Stimulated activated CD8-positive, alpha-beta memory T cell treated with anti-CD3 and anti-CD28 coated beads, Interleukin-15, amount 100 ng/mL, for 24 hours (primary cell): ENCODE measurements around the gene GJC1.

ENCODE experiments used
- DNase-seq: peaks from one replicate; pipeline ENCODE4 v3.0.0-alpha.2; 2020; ENCODE audit warnings: low read depth

GJC1 gene

DNA sequence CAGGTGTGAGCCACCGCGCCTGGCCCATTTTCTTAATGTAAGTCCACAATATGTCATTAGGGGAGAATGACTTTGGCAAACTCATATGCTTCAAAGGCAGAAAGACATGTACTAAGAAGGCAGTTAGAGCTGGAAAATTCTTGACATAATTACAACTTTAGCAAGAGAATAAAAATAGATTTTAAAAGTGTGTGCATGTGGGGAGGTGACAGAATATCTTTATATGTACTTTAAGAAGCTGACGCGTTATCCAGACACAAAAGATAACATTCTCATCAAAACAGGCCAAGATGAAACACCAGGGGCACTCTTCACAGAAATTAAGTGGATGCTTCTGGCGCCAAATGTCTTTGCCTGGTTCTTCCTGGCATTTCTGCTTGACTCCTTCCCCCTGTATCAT lies 28.2 kb downstream of the GJC1 start:
- DNase-seq, result no peak

DNA sequence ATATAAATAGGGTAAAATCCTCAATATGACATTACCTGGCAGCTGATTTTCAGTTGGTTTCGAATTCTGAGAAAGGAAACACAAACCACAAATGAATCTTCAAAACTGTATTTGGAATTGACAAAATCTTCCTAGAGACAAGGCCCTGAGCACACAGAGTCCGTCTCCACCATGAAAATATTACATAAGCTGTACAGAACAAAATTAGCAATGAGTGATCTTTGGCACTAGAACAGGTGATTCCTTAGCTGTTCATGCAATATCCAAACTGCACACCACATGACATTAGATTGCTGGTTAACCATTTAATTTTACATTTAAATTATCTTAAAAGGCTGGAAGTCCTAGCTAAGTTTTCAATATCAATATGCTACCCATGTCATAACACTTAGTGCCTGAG lies 31.7 kb downstream of the GJC1 start:
- DNase-seq, result no peak

DNA sequence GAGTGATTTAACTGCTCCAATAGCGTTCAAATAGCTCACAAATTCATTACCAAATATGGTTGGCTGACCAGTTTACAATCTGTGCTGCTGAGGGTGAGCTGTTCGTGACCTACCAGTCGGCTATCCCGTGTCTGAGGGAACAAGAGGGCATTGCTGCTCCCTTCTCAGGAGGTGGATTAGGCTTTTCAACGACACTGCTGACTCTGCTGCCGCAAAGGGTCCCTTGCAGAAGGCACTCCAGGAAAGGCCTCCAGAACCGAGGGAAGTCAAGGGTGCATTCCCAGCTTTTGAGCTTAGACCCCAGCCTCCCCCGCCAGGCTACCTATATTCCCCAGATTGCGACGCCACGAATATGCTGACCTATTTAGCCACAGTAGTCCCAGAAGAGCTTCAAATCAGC lies 32.3 kb downstream of the GJC1 start:
- no peak for DNase-seq

DNA sequence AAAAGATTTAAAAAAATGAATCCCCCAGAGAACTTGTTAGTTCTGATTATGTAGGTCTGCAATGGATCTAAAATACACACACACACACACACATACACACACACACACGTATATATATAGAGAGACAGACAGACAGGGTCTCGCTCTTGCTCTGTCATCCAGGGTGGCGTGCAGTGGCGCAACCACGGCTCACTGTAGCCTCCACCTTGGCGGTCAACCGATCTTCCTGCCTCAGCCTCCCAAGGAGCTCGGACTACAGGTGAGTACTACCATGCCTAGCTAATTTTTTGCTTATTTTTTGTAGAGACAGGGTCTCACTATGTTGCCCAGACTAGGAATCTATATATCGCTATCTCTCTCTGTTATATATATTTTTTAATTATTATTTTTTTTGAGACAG lies 33.4 kb downstream of the GJC1 start:
- DNase-seq, result no peak

DNA sequence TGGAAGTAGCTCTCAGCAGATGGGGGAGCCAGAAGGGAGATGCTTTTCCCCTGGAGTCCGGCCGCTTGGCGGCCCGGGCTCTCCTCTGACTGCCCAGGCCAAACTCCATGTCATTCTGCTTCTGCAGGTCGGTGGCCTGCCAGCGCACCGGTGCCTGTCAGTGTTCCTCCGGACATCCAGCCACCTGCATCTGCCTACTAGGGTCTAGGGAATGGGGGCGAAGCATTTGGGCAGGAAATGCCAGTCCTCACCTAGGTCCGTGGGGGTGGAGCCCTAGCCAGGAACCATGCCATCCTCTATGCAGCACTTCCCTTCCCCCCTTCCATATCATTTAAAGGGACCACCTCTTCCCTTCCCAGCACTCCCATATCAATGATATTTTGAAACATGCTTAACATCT lies 34.2 kb downstream of the GJC1 start:
- no peak for DNase-seq

DNA sequence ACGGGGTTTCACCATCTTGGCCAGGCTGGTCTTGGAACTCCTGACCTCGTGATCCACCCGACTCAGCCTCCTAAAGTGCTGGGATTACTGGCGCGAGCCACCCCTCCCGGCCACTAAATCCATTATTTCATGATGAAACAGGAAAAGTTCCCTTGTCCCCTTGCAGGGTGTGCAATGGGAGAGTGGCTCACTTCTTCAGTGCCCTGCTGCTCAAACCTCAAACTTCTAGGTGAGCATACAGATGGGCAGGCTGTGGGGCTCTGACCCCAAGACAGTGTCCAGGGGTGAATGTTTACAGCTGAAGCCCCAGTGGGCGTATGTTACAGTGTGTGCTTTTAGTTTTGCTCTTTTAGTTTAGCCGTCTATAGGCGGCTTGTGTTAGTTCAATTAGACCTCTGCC lies 34.7 kb downstream of the GJC1 start:
- DNase-seq, result no peak

DNA sequence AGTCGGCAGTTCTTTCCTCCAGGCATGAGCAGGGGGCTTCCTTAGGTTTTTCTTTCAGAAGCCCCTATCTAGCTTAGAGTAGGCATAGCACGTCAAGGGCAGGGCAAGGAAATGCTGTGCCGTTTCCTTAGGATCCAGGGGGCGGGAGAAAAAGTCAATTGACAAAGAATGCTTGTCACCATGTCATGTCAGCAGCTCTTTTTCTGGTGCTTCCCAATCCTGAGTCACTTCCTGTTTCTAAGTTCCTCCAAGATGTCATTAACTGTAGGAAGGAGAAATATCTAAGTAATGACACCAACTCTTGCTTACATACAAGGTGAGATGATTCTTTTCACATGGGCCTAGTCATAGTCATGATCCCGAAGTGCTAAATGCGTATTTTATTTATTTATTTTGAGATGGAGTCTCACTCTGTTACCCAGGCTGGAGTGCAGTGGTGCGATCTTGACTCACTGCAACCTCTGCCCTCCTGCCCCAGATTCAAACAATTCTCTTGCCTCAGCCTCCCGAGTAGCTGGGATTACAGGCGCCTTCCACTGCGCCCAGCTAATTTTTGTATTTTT lies 35.2 kb downstream of the GJC1 start:
- no peak for DNase-seq

DNA sequence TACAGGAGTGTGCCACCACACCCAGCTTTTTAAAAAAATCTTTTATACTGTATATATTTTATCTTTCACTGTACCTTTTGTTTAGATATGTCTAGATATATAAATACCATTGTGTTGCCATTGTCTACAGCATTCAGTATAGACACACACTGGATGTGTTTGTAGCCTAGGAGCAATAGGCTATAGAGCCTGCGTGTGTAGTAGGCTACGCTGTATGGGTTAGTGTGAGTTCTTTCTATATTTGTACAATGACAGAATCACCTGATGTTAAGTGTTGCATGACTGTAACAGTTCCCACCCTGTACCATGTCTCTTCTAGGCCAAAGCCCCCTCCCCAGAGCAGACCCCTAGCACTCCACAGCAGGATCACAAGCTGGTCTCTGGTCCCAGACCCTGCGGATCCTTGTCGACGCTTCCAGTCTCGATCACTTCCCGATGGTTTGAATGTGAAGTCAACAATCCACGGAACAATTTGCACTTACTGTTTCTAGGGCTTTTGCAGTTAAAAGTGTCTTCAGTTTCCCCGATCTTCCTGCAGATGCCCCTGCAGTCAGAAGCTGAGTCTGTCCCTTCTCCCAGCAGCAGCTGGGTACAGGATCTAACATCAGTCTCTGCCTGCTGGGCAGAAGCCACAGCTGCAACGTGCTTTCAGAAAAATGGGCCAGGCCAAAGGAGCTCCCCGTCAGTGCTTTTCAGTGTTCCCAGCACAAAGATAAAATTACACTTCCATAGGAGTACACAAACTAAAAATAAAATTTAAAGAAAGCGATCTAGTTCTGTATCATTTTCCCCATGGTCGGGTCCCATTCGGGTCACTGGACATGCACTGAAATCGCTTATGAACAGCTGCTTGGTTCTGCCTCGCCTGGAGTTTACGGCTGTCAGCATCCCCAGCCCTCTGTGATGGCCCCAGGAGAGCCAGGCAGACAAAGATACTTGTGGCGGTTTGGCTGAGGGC lies 35.9 kb downstream of the GJC1 start:
- no peak for DNase-seq

DNA sequence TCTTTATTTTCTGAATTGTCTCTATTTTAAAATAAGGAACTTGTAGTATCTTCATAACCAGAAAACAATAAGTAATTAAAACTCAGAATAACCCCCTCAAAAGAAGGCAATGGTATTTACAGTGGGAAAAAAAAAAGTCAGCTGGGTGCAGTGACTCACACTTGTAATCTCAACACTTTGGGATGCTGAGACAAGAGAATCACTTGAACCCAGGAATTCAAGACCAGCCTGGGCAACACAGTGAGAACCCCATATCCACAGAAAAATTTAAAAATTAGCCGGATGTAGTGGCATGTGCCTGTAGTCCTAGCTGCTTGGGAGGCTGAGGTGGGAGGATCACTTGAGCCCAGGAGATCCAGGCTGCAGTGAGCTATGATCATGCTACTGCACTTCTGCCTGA lies 37.8 kb downstream of the GJC1 start:
- no peak for DNase-seq

DNA sequence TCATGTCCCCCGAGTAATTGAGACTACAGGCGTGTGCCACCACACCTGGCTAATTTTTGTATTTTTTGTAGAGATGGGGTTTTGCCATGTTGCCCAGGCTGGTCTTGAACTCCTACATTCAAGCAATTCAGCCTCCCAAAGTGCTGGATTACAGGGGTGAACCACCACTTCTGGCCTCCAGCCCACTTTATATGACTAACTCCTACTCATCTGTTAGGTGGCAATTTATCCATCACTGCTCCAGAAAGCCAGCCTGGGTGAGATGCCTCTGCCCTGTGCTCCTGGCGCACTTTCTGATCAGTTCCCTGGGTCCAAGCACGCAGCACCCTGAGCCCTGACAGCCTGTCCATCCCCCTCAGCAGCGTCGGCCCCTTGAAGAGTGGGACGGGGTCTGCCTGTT lies 41.9 kb downstream of the GJC1 start:
- DNase-seq, result no peak

DNA sequence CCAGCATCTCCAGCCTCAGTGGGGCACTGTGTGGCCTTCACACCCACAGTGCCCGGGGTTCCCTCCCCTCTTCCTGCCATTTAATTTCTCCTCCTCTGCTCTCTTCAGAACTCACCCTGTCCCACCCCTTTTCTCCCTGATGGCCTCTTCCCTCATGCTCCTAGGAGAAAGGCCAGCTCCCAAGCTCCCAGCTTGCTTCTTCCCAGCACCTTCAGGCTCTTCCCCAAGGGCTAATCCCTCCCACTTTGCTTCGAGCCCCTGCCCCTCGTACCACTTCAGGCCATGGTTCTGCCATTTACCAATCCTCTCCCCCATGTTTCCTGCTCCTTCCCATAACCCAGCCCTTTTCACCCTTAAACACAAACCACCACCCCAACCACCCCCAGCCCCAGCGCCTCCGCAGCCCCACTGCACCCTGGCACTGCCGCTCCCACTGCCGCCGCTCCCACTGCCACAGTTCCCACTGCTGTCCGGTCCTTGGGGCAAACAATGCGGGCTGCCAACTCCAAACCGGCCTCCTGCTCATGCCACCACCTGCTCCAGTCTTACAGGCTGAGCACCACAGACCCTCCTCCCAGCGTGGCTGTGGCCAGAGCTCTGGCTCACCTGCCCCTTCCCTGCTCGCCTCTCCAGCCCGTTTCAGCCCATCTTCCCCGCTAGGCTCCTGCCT lies 42.7 kb downstream of the GJC1 start:
- DNase-seq, result no peak

DNA sequence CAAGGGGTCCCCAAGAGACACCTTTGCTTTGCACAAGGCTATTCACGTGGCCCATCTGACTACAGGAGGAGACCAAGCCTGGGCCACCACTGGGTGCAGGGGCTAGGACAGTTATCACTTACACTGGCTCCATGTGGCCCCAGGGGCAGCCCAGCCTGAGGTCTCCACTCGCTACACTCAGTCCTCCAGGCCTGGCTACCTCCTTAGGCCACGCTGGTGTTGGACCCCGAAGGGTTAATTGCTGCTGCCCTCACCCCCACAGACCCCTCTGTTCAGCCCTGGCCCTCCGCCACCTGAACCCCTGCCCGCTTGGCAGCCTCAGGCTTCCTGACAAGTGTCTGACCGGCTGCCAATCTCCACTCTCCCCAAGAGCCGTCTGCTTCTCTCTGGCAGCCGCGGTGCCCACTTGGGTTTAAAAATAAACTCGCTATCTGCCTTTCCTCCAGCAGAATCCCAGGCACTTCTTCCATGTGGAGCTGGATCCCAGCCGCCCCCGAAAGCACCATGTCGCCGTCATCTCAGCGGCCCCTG lies 43.5 kb downstream of the GJC1 start:
- DNase-seq, result no peak

DNA sequence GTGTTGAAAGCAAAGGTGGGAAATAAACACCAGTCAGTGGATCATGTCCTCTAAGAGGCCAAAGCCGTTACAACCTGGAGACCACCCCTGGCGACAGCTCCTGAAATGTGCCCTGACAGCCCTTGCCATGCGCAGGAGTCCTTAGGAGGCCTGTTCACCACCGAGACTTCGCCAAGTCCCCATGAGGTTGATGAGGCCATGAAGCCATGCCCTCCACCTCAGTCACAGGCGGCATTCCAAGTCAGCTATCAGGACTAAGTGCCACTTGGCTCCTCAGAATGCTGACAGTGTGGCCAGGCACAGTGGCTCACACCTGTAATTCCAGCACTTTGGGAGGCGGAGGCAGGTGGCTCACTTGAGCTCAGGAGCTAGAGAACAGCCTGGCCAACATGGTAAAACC lies 44.2 kb downstream of the GJC1 start:
- DNase-seq, result no peak

DNA sequence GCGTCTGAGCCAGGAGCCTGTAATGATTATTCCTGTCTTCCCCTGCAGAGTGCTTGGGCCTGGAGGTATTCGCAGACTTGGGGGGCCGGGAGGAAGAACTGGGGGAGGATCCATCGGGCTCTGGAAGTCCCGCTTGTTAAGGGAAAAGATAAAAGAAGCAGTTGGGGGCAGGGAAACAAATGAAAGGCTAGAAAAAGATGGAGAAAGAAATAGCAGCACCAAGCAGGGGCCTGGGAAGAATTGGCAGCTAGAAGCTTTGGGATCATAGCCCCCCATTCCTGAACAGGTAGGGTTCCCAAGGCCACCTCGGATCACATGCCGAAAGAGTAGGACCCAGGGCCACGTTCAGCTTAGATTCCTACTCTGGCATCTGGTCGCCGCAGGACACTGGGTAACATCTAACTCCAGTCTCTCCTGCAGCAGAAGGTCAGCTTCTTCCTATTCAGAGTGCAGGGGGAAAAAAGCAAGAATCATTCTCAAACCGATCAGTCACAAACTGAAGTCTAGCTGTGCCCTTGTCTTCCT lies 47.7 kb downstream of the GJC1 start:
- no peak for DNase-seq

DNA sequence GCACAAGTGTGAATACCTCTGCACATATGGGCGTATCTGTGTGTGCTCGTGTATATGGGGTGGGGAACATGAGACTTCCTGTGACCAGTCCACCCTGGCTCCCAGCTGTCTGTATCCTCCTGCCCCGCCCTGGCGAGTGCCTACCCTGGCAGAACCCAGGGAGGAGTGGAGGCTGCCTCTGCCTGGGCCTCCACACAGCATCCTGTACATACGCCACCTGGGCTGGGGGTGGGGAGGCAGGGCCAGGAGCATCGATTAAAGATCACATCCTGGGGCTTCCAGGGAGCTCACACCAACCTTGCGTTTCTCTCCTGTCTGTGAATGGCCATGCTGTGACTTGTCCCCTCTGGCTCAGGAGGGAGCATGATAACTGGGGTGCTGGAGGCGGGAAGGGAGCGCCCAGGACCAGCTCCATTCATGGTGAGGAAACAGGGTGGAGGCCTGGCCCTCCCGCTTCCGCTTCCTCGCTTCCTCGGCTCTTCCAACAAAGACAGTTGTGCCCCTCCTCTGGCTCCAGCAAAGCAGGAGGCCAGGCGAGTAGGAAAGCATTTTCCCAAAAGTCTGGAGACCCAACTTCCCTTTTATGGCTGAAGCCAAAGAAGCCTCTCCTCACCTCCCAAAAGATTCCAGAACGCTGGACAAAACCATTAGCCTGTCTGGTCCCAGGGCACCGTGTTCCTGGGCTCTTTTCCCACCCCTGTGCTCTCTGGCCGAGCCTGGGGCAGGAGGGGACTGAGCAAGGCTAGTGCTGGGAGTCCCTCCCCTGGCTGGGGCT lies 48.3 kb downstream of the GJC1 start:
- DNase-seq, result no peak

DNA sequence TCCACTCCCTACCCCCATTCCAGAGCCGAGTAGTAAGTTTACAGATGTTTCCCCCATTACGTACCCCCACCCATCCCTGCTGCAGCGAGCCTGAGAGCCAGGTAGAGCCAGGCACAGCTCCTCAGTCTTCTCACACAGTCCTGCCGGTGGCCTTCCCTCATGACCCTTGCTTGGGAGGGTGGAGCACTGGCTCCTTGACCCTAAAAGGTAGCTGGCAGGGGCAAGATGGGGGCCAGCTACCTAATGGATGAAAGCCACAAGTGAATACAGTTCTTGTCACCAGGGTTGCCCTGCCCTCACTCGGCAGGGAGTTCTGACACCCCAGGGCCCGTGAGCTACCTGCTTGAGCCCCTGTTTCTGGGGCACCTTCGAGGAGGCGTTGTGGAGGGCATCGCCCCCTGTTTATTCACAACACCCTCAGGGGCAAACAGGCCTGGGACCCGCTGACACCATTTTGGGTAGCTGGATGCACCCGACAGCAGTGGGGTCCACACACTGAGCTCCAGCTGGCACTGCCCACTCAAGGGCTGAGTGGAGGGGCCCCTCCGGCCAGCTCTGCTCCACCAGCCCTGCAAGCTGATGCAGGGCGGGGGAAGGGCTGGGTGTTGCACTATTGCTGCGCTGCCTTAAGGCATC lies 49.1 kb downstream of the GJC1 start:
- DNase-seq, result no peak

DNA sequence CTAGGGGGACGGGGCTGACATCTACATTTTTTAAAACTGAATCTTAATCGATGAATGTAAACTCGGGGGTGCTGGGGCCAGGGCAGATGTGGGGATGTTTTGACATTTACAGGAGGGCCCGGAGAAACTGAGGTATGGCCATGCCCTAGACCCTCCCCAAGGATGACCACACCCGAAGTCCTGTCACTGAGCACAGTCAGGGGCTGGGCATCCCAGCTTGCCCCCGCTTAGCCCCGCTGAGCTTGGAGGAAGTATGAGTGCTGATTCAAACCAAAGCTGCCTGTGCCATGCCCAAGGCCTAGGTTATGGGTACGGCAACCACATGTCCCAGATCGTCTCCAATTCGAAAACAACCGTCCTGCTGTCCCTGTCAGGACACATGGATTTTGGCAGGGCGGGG lies 49.9 kb downstream of the GJC1 start:
- DNase-seq, result no peak

DNA sequence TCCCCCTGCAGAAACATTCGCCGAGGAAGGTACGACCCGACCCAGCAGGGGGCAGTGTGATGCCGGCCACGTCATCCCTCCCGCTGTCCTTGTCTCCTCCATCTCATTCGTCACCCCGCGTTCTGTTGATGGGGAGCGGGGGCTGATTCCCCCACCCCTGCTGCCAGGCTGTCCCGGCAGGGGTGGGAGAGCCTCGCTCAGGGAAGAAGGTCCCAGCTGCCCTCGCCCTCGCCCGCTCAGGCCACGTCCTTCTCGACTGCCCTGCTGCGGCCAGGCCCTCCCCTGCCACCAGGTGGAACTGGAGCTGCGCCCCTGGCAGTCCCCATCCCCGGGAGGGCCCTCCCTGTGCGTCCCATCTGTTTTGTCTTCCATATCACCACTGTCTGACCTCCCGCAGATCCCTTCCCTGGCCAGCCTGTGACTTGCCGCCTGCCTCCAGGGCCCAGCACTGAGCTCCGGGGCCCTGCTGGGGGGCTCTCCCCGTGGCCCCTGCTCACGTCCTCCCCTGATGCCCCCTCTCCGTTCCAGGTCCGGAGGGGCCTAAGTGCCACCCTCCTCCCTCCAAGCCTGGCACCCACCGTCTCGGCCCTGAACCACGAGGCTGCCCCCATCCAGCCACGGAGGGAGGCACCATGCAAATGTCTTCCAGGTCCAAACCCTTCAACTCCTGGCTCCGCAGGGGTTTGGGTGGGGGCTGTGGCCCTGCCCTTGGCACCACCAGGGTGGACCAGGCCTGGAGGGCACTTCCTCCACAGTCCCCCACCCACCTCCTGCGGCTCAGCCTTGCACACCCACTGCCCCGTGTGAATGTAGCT lies 50.7 kb downstream of the GJC1 start:
- peak; percentile 69 for DNase-seq

DNA sequence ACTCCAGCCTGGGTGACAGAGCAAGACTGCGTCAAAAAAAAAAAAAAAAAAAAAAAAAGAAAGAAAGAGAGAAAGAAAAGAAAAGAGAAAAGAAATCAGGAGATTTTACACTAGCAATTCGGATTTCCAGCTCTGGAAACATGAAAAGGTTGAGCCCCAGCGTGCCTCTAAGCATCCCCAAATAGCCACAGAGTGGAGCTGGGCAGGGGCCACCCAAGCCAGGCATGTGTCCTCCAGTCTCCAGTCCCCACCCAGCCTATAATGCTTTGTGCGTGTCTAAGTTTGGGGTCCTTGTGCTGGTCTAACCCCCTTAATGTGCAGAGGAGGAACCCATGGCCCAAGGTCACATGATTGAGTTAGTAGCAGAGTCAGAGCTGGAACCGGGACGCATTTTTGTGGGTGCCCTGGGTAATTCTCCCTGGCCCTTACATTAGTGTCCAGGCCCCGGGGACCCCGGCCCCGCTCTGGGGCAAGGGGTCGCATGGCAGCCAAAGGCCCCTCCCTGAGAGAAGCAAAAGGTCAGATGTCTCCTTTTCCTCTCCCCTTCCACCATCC lies 51.4 kb downstream of the GJC1 start:
- no peak for DNase-seq
